RWPE1 (cell line): ENCODE results near the gene CCL2.

ENCODE experiments used
- CTCF ChIA-PET: fragments of 350-600 bp; sonication (Branson Sonifier 250); formaldehyde crosslinking; extraction: SDS; loops from one replicate; lab custom pipeline; 2021; lab: Yijun Ruan, JAX
- POLR2A ChIA-PET: fragments of 400-600 bp; formaldehyde crosslinking; extraction: SDS; loops from one replicate; lab custom pipeline; 2020; ENCODE audit warnings: antibody characterized with exemption; ENCODE audit not compliant: low non-redundant PET; lab: Yijun Ruan, JAX
- DNase-seq: peaks from one replicate; pipeline ENCODE4 v3.0.0; 2012; ENCODE audit warnings: low spot score
- H3K27ac ChIP-seq: fragments of 450-650 bp; 2 replicates; pipeline ENCODE4 v1.5.1; 2017
- CTCF ChIP-seq: fragments of 450-650 bp; conservative IDR thresholded peaks from 2 replicates; pipeline ENCODE4 v1.5.1; 2017; ENCODE audit warnings: low read depth, mild to moderate bottlenecking

Gene CCL2

DNA sequence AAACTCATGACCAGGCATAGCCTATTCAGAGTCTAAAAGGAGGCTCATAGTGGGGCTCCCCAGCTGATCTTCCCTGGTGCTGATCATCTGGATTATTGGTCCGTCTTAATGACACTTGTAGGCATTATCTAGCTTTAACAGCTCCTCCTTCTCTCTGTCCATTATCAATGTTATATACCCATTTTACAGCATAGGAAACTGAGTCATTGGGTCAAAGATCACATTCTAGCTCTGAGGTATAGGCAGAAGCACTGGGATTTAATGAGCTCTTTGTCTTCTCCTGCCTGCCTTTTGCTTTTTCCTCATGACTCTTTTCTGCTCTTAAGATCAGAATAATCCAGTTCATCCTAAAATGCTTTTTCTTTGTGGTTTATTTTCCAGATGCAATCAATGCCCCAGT is 756 bp downstream of the CCL2 start:
- no peak for DNase-seq
- POLR2A ChIA-PET: no interaction called here
- CTCF ChIA-PET: interaction anchor here (0.6 to 1.5 kb wide), 2 partner anchors 106 to 989 kb away, joined by 3 to 5 read pairs; no protein-coding TSS in a partner anchor
- peak overlapping the region; percentile 81; the same call in 1 of the 2 replicates for H3K27ac ChIP-seq
- no peak for TF ChIP-seq CTCF

DNA sequence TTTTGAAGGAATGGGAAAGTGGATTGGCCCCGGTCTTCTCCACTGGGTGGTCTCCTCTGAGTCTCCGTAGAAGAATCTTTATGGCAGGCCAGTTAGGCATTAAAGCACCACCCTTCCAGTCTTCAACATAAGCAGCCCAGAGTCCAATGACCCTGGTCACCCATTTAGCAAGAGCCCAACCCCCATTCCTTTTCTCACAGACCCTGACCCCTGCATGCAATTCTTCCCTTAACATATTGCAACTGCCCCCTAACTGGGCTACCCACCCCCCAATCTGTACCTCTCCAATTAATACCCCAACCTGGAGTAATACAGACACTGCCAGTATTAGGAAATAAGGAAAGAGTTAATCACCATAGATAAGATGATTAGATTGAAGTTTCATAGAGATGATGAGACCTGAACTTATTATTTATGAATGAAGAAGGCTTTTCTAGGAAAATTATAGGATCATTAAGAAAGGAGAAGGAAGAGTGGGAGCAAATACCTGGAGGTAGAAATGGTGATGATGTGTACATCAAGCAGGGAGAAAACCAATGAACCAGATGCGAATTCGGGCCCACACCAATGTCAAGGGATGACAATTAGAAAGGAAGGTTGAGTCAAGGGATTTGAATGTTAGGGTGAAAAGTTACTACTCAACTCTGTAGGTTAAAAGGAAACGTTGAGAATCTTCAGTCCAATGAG is 2.4 kb downstream of the CCL2 start:
- TF ChIP-seq CTCF: no peak
- CTCF ChIA-PET: interaction anchor here (1.5 kb wide), 1 partner anchor 104 kb away, joined by 5 read pairs; no protein-coding TSS in a partner anchor
- no peak for DNase-seq
- POLR2A ChIA-PET: no interaction called here
- H3K27ac ChIP-seq: no peak overlapping the region

GRCh38 chr17:34257986-34258326 is 2.9 kb downstream of the CCL2 start:
- H3K27ac ChIP-seq: no peak overlapping the region
- TF ChIP-seq CTCF: no peak
- no peak for DNase-seq
- ChIA-PET POLR2A (no interaction called here), CTCF (no interaction called here)

GRCh38 chr17:34259146-34259545 is 4.1 kb downstream of the CCL2 start:
- TF ChIP-seq CTCF: no peak
- peak overlapping the region; percentile 52; the same call in 1 of the 2 replicates for H3K27ac ChIP-seq
- CTCF ChIA-PET: no interaction called here
- POLR2A ChIA-PET: no interaction called here
- no peak for DNase-seq

DNA sequence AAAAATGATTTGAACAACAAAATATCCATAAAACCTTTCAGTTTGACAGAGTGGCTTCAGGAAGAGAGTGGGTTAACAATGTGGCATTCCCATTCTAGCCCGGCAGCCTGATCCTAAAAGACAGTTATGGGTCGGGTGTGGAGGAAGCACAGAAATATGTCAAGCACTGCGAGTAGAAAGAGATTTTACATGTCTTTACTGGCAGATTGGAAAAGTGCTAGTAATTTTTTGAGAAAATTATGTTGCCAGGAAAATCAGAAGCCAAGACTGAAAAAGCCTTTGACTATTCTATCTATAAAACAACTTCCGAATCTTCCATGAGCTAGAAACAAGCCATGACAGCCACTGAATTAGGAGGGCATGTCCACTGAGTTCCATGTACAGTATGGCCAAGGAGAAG is 5.8 kb downstream of the CCL2 start:
- no peak overlapping the region for H3K27ac ChIP-seq
- DNase-seq: no peak
- POLR2A ChIA-PET: no interaction called here
- CTCF ChIA-PET: no interaction called here
- no peak for TF ChIP-seq CTCF

GRCh38 chr17:34261568-34262337 is 6.7 kb downstream of the CCL2 start:
- ChIA-PET CTCF (no interaction called here), POLR2A (no interaction called here)
- DNase-seq: no peak
- H3K27ac ChIP-seq: no peak overlapping the region
- TF ChIP-seq CTCF: no peak
